ENCODE data around the gene ADCY5.
"Not testable (repeated sequence)": the region's sequence is repeated elsewhere in the genome, so short reads cannot be mapped to it uniquely, and the experiment has no call there.

The ADCY5 gene

DNA sequence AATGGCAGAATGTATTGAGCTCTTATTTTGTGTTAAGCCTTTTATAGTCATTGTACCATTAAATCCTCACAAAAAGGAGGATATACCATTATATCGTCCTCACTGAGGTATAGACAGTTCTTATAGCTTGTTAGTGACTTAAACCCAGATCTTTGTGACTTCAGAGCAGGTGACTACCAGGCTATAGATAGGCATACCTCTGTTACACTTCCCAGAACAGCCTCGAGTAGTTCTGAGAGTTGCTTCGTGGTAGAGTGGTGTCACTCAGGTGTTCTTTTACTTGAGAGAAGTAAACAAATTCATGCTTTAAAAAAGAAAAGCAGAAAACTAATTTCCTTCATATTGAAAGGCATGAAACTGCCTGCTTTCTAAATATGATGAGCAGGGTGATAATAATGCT is 187.2 kb downstream of the ADCY5 start:
- DNase-seq (ENCODE audit: low read depth in 3 of 3), result no peak

DNA sequence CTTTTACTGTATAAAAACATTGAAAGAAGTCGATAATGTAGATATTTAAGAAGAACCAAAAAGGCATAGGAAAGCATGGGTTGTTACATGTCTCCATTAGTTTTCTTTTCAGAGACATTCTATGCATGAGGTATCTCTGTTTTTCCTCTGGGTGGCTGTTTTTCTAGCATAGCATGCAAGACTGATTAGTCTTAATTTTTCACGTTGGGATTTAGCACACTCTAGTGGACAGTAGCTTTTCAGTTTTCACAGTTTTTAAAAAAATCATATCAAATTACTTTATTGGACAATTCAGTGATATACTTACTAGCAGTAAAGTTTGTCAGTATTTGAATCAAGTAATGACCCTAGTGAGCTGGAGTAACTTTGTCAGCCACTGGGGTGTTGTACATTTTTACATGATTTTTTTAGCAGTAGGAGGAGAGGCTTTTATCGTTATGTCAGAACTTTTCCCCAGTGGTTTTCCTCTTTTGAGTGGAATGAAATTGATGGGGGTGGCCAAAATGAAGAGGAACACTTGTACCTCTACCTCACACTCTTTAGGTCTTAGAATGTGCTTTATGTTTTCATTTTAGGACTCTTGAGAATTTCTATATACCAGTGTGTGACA is 190.0 kb downstream of the ADCY5 start:
- no peak for DNase-seq (ENCODE audit: low read depth in 3 of 3)

DNA sequence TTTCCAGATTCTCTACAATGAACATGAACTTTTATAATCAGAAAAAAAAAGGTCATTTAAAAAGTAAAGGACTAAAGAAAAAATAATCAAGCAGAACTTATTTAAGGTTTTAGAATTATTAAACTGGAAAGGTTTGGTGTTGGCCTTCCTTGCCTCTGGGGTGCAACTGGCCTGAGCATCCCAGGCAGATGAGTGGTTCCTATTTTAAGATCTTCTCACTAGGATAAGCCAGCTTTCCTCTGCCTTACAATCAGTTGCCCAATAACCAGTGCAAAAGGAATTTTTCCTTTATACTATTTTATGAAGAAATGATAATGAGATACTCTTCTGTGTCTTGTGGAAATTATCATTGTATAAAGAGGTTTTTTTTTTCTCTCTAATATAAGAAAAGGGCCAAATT is 190.5 kb downstream of the ADCY5 start:
- DNase-seq (ENCODE audit: low read depth in 3 of 3), result no peak

DNA sequence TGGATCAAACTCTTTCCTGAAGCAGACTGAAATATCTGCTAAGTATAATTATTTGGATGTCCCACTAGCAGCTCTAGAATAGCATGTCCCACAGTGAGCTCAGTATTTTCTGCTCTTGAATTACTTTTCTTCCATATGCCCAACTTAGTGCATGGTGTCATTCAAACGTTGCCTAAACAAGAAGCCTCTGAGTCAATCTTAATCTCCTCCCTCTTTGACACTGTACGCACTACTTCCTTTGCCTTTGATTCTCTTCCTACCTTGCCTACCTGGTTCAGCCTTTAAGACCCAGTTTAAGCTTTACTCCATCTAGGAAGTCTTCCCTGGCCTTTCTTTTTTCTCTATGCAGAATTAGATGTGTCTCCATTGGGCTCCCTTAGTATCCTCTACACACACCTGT is 192.6 kb downstream of the ADCY5 start:
- DNase-seq (ENCODE audit: low read depth in 3 of 3), result no peak

DNA sequence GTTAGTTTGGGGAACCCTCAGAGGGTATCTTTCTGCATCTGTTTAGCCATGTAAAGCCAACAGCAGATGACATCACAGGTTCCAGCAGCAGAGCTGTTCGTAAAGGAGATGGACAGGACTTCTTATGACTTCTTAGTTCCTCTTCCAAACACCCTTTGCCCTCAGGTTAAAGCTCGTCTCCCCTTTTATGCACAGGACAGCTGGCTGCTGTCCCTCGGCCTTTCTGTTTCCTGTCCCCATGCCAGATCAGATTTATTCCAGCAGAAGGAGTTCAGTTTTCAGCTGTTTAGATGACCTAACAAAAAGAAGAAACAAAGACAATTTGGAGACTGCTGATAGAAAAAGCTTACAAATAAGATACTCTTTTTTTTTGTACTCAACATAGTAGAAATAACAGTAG is 202.0 kb downstream of the ADCY5 start:
- no peak for DNase-seq (ENCODE audit: low read depth in 3 of 3)

DNA sequence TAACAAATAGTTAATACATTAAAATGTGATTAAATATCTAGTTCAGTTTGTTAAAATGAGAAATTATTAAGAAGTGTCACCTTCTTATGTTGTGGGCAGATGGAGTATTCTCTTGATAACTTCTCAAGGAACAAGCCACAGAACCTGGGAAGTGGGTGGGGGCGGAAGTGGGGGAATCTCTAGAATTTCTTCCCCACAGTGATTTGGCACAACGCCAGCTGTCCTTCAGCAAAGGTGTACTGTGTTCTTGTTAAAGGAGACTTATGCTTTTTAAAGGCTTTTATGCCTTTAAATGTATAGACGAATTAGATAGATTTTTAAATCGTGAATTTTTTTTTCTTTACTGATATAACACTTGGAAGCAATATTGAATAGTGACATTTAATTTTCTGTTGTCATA is 204.8 kb downstream of the ADCY5 start:
- DNase-seq (ENCODE audit: low read depth in 3 of 3), result no peak

DNA sequence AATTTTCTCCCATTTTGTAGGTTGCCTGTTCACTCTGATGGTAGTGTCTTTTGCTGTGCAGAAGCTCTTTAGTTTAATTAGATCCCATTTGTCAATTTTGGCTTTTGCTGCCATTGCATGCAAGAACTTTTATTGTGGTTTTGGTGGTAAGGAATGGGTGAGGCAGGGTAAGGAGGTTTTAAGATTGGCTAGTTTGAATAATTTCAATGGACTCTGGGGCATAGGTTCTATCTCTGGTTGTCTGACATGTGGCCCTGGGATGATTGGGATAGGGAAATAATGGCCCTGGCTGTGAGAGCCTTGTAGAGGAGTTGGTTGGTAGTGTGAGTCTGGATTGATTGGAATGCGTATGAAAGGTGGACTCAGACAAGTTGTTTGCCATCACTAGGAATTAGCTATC is 209.1 kb downstream of the ADCY5 start:
- DNase-seq (ENCODE audit: low read depth in 3 of 3), result no peak

DNA sequence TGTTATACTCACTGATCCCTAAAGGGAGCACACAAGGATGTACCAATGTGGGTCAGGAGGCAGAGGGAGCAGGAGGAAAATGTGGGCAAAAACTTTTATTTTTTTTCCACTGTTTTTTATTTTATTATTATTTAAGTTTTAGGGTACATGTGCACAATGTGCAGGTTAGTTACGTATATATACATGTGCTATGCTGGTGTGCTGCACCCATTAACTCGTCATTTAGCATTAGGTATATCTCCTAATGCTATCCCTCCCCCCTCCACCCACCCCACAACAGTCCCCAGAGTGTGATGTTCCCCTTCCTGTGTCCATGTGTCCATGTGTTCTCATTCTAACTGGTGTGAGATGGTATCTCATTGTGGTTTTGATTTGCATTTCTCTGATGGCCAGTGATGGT is 209.7 kb downstream of the ADCY5 start:
- DNase-seq (ENCODE audit: low read depth in 3 of 3), result not testable (repeated sequence)

DNA sequence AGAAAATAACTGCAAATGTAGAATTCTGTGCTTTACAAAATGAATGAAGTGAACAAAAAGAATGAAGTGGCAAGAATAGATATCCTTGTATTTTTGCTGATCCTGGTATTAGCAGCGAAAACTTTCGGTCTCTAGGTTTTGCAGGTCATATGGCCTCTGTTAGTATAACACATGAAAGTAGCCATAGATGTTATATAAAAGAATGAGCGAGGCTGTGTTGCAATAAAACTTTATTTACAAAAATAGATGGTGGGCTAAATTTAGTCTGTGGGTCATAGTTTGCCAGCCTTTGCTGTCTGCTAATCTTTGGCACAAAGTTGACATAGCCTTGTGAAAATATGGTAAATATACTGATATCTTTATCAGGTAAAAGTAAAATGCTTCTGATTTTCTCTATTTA is 212.0 kb downstream of the ADCY5 start:
- DNase-seq (ENCODE audit: low read depth in 3 of 3), result no peak
